ENCODE results near the gene ME1. TPM values are rescaled to one million over a fixed set of nuclear protein-coding genes. Genes with fewer than 3 reads are reported as not detected.
"Not testable (repeated sequence)": the region's sequence is repeated elsewhere in the genome, so short reads cannot be mapped to it uniquely, and the experiment has no call there.

The ME1 gene
- total RNA-seq, 2 donors from 2014 or later = 12.8 to 14.5 TPM

DNA sequence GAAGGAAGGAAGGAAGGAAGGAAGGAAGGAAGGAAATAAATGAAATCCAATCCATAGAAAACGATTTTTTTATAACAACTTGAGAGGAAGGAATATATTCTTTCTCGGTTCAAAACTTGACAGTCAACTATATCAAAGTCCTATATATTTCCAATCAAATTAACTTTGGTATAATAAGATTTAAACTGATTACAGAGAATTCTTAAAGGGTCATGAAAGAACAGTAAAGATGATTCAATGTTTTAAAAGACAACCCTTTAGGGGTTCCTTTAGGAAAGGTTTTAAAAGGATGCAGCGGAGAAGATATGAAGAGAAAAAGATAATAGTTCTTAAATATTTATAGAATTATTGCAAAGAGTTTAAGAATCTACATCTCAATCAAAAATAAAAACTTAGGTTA lies 61.2 kb downstream of the ME1 start:
- intact Hi-C loops (cut with DNase I) = no loop called here
- DNase-seq (ENCODE audit: low spot score) = no peak

DNA sequence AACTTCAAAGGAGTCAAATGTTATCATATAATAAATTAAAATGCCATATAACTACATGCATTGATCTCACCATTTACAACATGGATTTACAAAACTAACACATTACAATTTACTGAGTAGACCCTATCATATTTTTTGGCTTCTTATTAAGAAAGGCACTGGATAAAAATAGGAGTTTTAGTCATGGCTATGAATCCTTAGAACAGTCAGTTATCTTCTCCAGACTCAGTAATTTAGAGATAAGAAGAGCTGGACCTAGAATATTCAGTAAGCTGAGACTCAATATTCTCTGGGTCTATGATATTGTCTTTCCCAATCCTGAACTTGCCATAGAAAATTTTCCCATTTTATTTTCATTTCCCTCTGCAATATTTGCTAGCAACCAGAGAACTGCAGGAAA lies 62.3 kb downstream of the ME1 start:
- DNase-seq (ENCODE audit: low spot score) = no peak
- intact Hi-C loops (cut with DNase I) = no loop called here

DNA sequence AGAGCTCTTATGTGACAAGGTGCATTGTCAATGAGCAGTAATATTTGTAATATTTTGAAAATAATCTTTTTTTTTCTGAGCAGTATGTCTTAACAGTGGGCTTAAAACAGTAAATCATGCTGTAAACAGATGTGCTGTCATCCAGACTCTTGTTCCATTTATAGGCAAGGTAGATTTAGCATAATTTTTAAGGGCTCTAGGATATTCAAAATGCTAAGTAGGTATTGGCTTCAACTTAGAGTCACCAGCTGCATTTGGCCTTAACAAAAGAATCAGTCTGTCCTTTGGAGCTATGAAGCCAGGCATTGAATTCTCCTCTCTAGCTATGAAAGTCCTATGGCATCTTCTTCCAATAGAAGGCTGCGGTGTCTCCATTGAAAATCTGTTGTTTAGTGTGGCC lies 63.7 kb downstream of the ME1 start:
- no peak for DNase-seq (ENCODE audit: low spot score)
- intact Hi-C loops (cut with DNase I) = no loop called here

DNA sequence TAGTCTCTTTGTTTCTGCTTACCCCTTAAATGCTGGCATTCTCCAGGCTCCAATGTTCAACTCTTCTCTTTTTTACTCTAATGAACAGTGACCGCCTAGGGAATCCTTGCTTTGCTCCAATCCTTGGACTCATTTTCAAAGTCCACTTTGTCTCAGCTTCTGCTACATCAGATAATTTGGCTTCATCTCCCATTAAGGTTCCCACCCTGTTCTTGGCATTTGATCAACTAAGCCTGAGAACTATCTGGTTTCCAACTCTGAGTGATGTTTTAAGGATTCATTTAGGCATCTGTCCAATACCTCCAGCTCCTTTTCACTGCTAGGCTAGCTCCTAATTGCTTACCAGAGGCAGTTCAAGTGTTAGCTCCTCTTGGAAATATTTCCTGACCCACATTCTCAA lies 64.9 kb downstream of the ME1 start:
- intact Hi-C loops (cut with DNase I) = no loop called here

DNA sequence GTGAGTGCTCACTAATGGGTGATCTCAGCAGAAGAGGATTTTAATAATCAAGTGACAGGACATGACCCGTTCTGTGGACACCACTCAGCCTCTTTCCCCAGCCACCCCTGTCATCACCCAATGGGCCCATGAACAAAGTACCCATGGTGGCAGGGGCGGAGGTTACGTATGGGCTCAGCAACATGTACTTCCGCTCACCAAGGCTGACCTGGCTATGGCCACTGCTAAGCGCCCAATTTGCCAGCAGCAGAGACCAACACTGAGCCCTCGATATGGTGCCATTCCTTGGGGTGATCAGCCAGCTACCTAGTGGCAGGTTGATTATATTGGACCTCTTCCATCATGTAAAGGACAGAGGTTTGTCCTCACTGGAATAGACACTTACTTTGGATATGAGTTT lies 68.5 kb downstream of the ME1 start:
- intact Hi-C loops (cut with DNase I); DNase-seq (ENCODE audit: low spot score): not testable (repeated sequence)

More for the DNA sequence above, 64.9 kb downstream of the ME1 start:
- DNase-seq (ENCODE audit: low spot score) = no peak

DNA sequence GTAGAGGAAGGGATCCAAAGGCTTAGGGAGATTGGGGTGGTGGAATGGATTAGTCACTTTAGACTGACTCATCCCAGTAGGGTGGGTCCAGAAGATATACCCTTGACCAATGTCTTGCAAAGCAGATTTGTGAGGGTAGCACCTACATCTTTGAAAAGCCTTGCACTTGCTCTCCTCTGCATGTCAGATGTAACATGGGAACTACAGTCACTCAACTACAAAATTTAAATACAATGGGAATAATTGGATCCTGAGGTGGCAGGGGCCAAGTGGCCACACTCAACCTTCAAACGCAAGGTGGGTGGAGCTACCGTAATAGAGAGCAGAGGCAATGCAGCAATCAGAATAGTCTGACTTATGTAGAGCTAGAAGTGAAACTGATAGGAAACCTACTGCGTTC lies 71.2 kb downstream of the ME1 start:
- DNase-seq (ENCODE audit: low spot score) = no peak
- intact Hi-C loops (cut with DNase I) = no loop called here

DNA sequence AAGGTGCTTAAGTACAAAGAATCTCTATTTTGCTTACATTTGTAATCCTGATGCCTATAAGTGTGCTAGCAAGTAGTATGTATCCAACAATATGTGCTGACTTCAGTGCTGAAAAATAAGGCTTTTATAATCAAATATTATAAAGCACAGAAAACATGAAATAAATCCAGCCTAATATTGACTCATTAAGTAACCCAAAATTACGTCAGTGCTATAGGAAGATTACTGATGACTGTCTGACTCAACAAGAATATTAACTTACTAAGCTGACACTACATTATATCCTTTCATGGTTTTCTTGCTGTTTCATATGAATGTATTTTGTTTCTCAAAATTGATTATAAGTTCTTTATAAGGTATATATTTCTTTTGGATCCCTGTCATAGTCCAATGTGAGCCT lies 76.1 kb downstream of the ME1 start:
- no peak for DNase-seq (ENCODE audit: low spot score)
- intact Hi-C loops (cut with DNase I) = no loop called here

DNA sequence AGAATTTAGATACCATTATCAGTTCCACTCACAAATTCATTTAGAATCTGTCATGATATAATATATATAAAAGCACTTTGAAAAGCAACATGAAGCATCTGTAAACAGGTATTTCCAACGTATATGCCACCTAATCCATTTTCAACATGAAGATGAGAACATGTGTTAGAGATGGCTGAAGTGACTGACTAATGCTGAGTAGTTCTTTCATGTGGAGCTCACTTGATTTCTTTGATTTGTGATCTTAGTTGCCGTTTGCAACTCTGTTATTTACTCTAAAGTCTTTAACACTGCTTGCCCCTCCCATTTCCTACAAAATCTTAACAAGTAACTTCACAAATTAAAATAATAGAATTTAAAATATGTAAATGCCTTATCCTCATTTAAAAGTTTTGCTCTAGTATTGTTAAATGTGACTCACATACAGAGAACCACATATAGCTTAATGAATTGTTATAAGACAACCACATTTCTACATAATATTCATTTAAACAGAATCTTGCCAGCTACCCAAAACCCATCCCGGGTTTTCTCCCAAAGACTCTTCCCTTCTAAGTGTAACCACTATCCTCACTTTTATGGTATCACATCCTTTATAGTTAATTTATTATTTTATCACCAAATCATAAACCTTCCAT lies 78.3 kb downstream of the ME1 start:
- no peak for DNase-seq (ENCODE audit: low spot score)
- intact Hi-C loops (cut with DNase I) = no loop called here

DNA sequence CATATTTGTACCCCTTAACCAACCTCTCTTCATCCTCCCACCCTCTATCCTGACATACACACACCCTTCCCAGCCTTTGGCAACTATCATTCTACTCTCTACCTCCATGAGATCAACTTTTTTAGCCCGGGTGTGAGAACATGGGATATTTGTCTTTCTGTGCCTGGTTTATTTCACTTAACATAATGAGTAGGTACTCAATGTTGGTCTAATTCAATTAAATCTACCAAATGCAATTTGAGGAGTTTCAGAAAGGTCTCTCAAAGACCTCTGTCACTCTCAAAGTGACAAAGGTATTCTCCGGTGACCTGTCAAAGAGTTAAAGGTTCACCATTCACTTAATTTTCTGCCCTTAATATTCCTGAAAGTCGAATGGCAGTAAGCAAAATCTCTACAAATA lies 87.7 kb downstream of the ME1 start:
- no peak for DNase-seq (ENCODE audit: low spot score)
- intact Hi-C loops (cut with DNase I) = no loop called here

DNA sequence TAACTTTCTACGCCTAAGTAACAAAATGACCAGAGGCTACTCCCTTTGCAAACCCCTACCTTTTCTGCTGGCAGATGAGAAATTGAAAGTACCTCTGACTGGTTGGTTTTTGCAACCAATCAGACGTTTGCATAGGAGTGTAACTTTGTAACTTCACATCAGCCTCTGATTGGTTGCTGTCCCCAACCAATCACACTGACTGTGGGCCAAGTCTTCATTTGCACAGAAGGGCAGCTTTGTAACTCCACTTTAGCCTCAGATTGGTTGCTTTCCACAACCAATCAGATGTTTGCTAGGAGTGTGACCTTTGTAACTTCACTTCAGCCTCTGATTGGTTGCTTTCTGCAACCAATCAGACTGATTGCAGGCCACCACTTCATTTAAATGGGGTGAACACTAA lies 89.1 kb downstream of the ME1 start:
- intact Hi-C loops (cut with DNase I) = no loop called here
- DNase-seq (ENCODE audit: low spot score) = no peak

DNA sequence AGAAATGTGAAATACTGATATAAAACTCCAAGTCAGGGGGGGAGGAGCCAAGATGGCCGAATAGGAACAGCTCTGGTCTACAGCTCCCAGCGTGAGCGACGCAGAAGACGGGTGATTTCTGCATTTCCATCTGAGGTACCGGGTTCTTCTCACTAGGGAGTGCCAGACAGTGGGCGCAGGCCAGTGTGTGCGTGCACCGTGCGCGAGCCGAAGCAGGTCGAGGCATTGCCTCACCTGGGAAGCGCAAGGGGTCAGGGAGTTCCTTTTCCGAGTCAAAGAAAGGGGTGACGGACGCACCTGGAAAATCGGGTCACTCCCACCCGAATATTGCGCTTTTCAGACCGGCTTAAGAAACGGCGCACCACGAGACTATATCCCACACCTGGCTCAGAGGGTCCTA lies 96.9 kb downstream of the ME1 start:
- DNase-seq (ENCODE audit: low spot score); intact Hi-C loops (cut with DNase I): not testable (repeated sequence)

DNA sequence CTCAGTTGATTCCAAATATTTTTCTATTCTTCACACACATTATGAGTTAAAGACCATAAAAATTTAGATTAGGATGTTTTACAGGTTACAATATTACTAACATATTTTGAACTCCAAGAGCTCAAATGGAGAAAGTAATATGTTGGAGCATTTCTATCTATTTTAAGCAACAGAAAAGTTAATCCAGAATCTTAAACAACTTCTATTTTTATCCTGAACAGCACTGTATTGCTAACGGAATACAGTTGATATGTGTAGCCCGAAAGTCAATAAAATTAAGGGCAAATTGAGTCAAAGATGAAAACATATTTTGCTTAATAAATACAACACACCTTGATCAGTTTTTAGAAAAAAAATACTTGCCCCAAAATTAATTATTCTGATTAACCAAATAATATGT lies 97.4 kb downstream of the ME1 start:
- intact Hi-C loops (cut with DNase I) = no loop called here
- DNase-seq (ENCODE audit: low spot score) = no peak

DNA sequence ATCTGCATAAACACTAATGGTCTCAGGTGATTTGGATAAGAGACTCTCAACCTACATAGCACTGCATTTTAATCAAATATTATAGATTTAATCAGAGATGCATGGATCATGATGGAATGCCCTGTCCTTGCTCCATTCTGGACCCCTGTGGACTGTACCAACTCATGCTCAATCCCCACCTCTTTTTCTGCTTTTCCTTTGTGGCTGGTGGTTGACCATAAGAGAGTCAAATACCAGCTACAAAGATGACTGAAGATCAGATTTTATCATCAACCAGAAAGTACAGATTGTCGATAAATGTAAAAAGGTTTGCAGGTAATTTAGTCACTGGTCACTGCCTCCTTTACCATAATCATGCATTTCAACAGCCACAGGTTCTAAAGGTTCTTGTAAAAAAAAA lies 116.2 kb downstream of the ME1 start:
- intact Hi-C loops (cut with DNase I) = no loop called here
- DNase-seq (ENCODE audit: low spot score) = no peak

DNA sequence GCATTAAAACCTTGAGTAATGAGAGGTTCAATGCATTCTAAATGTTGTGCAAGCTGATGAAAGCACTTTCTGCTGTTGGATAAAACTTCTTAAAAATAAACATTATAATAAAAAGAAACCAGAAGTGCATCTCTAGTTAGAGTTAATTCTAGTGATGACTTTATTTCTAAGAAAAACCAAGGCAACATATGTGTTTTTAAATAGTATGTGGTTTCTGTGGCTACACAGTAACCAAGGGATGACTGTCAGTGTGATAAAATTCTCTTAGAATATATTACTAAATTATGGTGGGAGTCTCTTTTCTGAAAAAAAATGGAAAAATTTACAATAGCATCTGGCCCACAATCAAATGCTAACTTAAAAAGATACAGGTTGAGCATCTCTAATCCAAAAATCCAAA lies 117.0 kb downstream of the ME1 start:
- DNase-seq (ENCODE audit: low spot score) = no peak
- intact Hi-C loops (cut with DNase I) = no loop called here

DNA sequence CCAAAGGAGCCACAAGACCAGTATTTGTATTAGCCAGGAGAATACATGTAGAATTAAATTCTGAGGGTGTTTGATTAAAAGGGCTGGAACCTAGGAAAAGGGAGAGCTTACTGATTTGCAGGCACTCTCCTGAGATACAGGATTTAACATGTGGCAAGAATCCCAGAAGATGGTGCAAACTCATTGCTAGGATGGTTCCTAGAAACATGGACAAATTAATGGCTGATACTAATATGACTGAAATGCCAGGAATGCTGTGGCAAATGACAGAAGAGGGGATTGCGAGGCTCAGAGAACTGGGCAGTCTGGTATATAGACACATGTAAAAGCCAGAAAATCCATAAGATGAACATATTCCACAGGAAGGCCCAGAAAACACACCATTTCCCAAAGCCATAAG lies 119.6 kb downstream of the ME1 start:
- intact Hi-C loops (cut with DNase I) = no loop called here
- no peak for DNase-seq (ENCODE audit: low spot score)

DNA sequence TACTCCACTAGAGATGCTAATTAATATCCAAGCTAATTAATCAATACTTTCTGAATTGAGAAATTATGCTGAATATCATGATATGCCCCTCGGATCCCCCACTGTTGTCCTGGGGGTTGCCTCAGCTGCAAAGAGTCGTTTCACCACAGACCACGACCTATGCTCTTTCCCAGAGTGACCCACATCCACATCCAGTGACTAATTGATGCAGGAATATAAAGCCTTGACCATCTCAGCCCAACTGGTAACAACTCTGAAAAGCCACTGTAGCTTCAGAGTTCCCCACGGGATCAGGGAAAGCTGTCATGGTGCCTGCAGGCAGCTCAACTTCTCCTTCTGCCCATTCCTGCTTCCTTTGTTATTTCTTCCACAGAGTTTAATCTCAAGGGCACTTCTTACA lies 120.8 kb downstream of the ME1 start:
- intact Hi-C loops (cut with DNase I) = no loop called here
- DNase-seq (ENCODE audit: low spot score) = no peak

DNA sequence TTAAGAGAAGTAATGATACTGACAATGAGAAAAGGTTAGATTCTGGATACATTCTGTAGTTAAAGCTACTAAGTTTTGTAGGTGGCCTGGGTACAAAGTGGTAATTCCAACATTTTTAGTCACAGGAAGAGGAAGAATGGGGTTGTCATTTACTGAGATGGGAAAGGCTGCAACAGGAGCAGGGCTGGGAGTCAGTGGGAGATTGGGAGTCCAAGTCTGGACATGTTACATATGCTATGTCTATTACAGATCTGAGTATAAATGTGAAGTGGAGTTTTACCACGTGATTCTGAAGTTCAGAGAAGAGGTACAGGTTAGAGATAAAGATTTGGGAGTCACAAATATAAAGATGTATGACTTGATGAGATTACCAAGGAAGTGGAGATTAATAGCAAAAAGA lies 121.5 kb downstream of the ME1 start:
- no peak for DNase-seq (ENCODE audit: low spot score)
- intact Hi-C loops (cut with DNase I) = no loop called here

DNA sequence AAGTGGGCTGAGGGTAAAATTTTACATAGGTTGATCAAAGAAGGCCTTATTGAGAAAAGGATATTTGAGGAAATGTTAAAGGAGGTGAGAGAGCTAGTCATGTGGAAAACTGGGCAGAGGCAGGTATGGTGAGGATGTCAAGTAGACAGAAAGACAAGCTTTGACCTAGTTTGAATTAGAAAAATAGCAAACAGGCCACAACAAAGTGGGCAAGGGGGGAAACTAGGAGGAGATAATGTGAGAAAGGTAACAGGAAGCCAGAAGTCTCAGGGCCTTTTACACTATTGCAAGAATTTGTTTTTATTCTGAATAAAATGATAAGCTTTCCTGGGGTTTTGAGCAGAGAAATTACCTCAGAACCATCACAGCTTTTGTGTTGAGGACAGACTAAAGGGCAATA lies 122.0 kb downstream of the ME1 start:
- intact Hi-C loops (cut with DNase I) = no loop called here
- no peak for DNase-seq (ENCODE audit: low spot score)

DNA sequence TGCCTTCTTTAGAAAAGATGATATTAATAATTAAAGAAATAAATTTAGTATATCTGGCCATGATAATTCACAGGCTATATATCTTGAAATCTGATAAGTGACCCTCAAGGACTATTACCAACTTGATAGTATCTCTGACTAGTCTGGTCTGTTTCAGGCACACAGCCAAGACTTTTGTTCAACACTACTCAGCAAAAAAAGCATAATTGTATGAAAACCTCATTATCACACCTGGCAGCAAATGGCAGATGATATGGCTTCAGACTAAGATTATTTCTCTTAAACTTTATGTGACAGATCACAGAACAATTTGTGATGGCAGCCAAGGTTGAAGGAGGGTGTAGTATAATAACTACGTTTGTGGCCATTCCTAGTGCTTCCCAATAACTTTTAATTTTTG lies 123.0 kb downstream of the ME1 start:
- intact Hi-C loops (cut with DNase I) = no loop called here

DNA sequence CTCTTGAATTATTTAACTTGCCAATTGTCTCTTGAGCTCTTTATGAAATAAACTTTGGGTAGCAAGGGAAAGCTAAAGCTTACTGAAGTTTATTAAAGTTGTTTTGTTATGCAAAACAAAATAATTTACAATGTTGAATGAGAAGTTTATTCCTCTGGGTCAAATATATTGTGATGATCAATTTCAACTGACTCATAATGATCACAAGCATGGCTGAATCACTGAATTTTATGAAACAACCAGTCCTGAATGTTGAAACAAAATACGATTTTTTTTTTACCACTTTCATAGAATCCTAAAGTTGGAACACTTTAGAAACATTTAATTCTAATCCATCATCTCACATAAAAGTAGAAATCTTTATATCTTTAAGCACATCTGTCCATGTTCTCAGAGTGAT lies 127.4 kb downstream of the ME1 start:
- intact Hi-C loops (cut with DNase I) = no loop called here

More for the DNA sequence above, 123.0 kb downstream of the ME1 start:
- DNase-seq (ENCODE audit: low spot score) = no peak

DNA sequence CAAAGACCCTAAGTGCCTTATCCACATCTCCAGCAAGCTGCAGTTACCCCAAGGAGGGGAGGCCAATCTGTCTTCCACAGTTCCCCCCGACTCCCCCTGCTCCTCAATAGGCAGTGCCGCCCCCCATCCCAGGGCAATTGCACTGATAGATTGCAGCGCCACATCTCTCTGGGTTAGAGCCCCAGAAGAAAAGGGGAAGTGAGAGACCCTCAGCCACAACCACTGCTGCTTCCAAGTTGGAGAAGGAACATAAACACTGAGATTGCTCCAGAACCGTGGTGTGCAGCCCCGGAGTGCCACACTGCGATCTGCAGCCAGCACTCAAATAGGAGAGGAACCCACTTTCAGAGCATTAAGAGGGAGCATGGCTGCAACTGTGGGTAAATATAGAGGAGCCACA lies 136.2 kb downstream of the ME1 start:
- DNase-seq (ENCODE audit: low spot score) = no peak
- intact Hi-C loops (cut with DNase I) = no loop called here

More for the DNA sequence above, 127.4 kb downstream of the ME1 start:
- no peak for DNase-seq (ENCODE audit: low spot score)

Data from posterior vena cava (tissue), 2 donors.